Femur (tissue), 1 donor: ENCODE results near the gene AGAP1.

Experiments
- DNase-seq: peaks from one replicate; pipeline ENCODE4 v3.0.0-alpha.2; 2017

Gene AGAP1

GRCh38 chr2:235670974-235671787 lies 177.3 kb downstream of the AGAP1 start:
- DNase-seq, result no peak

- DNase-seq, result no peak
Measured at GRCh38 chr2:235672720-235673119, 178.9 kb downstream of the AGAP1 start.

- DNase-seq, result no peak
Measured at GRCh38 chr2:235674146-235674545, 180.3 kb downstream of the AGAP1 start.

- no peak for DNase-seq
Measured at GRCh38 chr2:235674812-235675211, 181.0 kb downstream of the AGAP1 start.

GRCh38 chr2:235675678-235676535 lies 182.1 kb downstream of the AGAP1 start:
- DNase-seq, result no peak

- DNase-seq, result no peak
Measured at GRCh38 chr2:235676536-235676799, 182.6 kb downstream of the AGAP1 start.

GRCh38 chr2:235677276-235677788 lies 183.5 kb downstream of the AGAP1 start:
- DNase-seq, result no peak

- no peak for DNase-seq
Measured at GRCh38 chr2:235677937-235678336, 184.1 kb downstream of the AGAP1 start.

- no peak for DNase-seq
Measured at GRCh38 chr2:235678712-235679111, 184.9 kb downstream of the AGAP1 start.

- DNase-seq, result no peak
Measured at GRCh38 chr2:235679471-235679870, 185.6 kb downstream of the AGAP1 start.

GRCh38 chr2:235685024-235685721 lies 191.3 kb downstream of the AGAP1 start:
- no peak for DNase-seq

GRCh38 chr2:235688511-235689426 lies 194.9 kb downstream of the AGAP1 start:
- DNase-seq, result no peak

GRCh38 chr2:235689427-235689853 lies 195.6 kb downstream of the AGAP1 start:
- DNase-seq, result no peak

- no peak for DNase-seq
Measured at GRCh38 chr2:235690082-235690808, 196.4 kb downstream of the AGAP1 start.

- DNase-seq, result no peak
Measured at GRCh38 chr2:235690809-235691450, 197.1 kb downstream of the AGAP1 start.

GRCh38 chr2:235692076-235692475 lies 198.2 kb downstream of the AGAP1 start:
- no peak for DNase-seq

GRCh38 chr2:235692671-235693171 lies 198.9 kb downstream of the AGAP1 start:
- DNase-seq, result no peak

GRCh38 chr2:235693279-235693678 lies 199.4 kb downstream of the AGAP1 start:
- DNase-seq, result no peak

GRCh38 chr2:235694721-235695601 lies 201.1 kb downstream of the AGAP1 start:
- DNase-seq, result no peak

GRCh38 chr2:235695602-235695895 lies 201.7 kb downstream of the AGAP1 start:
- DNase-seq, result no peak
